Right ventricle myocardium inferior (tissue), 1 donor: ENCODE data around the gene ZNF433. TPM values are rescaled to one million over a fixed set of nuclear protein-coding genes. Genes with fewer than 3 reads are reported as not detected.

Experiments used
- total RNA-seq: library from RNA; stranded (reverse); fragmentation: NEBNext Ultra II Directional; extraction: Animal tissue kit (Norgen Biotek cat#: 25700); gene quantifications from one replicate; pipeline ENCODE4 v1.2.1, GENCODE V29; 2021
- donor health status: DM: no; HTN: yes; CAD: no; lungs with severe emphysema.

The ZNF433 gene
- total RNA-seq, 1 donor from 2014 or later: 2.6 TPM

Other genes with a start within 250 kb of the ZNF433 start
- gene ZNF491, start 237.2 kb downstream of the ZNF433 start, total RNA-seq: 2.8 TPM
- 4.4 TPM for gene ZNF440, start 221.4 kb downstream of the ZNF433 start, total RNA-seq
- gene ZNF439, start 187.0 kb downstream of the ZNF433 start, total RNA-seq: 3.4 TPM
- gene ZNF69, start 147.9 kb downstream of the ZNF433 start, total RNA-seq: 3.6 TPM
- 4.1 TPM for gene ZNF700, start 110.6 kb downstream of the ZNF433 start, total RNA-seq
- 2.6 TPM for gene ZNF763, start 70.6 kb downstream of the ZNF433 start, total RNA-seq
- gene ZNF878, start 17.3 kb upstream of the ZNF433 start, total RNA-seq: 0.32 TPM
- gene ZNF844, start 29.1 kb upstream of the ZNF433 start, total RNA-seq: 14.3 TPM
- gene ZNF20, start 104.7 kb upstream of the ZNF433 start, total RNA-seq: 1.1 TPM
- gene ZNF625, start 121.1 kb upstream of the ZNF433 start, total RNA-seq: 5.0 TPM
- 3.8 TPM for gene ZNF136, start 127.4 kb upstream of the ZNF433 start, total RNA-seq